HG03280 (cell line): ENCODE results near the gene MTCH1.

Source experiments
- ATAC-seq: cut with Tn5 transposase; IDR thresholded peaks from one replicate; pipeline ENCODE4 v1.9.1; 2021; ENCODE audit warnings: mild to moderate bottlenecking, moderate library complexity; ENCODE audit not compliant: unreplicated experiment

Gene MTCH1

DNA sequence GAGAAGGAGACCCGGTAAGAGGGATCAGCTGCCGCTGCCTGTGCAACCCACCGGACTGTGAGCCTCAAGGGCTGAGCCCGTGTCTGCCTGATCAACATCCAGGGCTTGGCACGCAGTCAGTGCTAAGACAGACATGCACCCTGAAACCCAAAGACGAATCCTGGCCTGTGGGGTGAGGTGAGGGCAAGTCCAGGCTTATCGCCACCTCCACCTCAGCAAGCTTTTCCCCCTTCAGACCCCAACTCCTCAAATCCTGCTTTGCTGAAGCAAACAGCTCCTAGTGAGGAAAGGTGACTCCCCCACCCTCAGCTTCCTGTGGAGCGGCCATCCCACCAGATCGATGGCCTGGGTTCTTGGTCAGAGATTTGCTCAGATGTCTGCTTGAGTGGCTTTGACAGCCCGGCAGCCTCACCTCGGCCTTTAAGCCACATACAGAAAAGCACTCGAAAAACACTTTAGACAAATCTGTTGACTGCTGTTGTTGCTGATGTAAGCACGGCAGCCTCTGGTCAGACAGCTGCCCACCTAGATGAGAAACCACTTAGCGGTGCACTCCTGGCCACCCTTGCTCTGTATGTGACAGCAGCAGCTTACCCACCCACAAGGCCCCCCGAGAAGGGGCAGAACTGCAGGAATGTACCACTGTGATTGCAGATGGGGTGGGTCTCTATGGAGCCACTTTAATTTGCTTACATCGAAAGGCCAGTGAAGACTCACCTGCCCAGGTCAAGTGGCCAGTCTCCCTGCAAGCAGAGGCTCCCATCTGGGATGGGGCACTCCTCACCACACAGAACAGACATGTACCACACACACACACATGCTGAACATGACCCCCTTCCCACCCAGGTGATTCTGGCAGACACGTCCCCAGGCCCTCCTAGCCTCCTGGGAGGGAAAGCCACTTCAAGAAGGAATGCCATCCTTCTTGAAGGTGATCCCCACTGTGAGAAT, 14.8 kb downstream of the MTCH1 start:
- ATAC-seq = no peak

DNA sequence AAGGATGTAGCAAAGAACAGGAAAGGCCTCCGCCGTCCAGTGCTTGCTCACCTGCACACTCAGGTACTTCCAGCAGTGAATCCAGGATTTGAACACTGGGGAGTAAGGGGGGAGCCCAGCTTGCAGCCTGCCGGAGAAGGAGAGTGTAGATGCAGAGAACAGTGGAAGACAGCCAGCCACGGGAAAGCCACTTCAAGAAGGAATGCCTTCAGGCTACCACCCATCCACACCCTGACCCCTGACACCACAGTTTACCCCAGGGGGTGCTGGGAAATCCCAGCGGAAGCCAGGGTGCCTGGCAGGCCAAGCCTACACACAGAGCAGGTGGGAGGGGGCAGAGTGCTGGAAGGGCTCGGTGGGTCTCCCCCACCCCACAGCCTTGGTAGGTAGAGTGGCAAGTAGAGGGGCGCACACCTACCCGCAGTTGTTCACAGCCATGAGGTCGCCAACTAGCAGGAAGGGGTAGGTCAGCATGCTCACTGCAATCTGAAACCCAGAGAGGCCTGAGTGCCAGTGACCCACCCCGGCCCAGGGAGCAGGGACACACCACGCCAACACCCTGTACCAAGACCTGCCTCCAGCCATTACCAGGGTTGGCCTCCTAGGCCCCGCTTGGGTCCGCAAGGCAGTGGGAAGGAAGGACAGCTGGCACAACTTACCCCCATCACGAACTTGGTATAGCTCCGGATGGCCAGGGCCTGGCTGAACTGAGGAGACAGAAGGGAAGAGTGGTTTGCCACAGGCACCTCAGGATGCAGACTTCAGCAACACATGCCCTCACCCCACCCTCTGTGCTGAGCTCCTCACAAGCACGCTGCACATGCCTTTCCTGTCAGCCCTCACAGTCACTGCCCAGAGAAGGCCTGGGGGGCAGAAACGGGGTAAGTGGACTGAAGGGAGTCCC, 15.8 kb downstream of the MTCH1 start:
- no peak for ATAC-seq

DNA sequence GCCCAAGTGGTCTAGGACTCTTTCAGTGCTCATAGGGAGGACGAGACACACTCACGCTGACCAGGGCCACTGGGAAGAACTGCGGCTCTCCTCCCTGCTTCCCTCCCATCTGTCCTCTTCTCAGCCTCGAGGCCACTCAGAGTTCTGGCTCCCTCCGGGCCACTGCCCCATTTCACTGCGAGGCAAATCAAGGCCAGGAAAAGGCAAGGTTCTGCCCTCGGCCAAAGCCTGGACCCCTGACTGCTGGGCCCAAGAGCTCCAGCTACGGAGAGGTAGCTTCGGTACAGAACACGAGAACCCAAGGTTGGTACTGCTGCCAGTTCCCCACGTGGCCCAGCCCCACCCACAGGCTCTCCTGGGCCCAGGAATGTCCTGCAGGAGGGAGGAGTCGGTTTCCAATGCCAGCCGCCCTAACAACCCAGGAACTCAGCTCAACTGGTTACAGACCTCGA, 16.7 kb downstream of the MTCH1 start:
- no peak for ATAC-seq

DNA sequence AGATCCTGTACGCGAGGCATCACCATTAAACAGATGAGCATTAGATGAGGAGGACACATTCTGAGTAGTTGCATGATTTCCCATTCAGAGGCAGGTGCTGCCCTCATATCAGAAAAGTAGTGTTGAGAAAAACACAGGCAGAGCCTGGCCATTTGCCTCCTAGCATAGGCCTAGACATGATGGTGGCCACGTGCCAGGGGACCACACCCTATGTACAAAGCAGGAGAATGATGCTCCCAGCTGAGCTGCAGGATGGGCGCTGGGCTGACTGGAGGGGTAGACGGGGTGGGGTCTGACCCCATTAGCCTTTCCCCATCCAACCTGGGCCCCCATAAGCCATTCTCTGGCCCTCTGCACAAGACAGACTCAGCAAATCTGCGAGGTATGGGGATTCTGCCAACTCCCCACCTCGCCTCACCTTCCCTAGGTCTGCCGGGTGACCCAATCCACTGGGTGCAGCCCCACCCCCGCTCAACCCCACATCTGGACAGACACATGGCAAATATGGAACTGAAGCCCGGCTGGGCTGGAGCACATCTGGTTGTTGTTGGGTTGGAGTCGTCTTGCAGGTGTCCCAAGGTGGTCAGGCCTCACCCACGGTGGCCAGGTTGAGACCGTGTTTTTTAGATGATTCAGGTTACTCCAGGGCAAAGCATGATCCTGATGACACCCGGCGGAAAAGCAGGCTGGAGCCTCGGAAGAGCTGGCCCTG, 17.6 kb downstream of the MTCH1 start:
- ATAC-seq = no peak

DNA sequence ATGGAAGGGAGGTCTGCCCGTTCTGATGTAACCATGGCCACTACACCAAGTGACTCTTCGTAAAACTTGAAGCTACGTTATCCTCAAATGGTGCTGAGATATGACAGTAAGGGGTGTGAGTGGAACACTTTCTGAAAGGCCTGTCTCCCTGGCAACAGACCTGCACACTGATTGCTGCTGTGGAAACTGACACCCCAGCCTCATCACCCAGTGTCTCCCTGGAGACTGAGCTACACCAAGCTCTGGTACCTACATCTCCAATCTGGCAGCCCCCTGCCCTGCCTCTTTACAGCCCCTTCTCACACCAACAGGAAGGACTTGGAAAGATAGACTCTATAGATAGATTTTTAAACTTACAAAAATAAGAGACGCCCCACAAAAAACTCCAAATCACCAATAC, 18.2 kb downstream of the MTCH1 start:
- no peak for ATAC-seq

DNA sequence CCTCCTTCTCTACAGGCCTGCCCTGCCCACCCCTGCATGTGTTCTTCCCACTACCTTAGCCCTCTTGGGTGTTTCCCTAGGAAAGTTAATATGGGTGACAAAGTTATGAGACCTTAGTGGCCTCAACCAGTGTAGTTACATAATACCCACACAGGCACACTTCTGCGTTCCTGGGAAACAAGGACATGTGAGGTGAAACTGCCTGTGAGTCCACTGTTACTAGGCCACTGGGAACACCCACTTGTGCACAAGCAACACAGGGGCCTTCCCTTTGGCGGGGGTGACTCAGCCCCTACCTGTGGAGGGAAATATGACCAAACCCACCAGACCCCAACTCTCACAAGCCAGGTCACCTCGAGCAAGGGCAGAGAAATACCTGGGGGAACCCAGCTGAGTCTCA, 18.7 kb downstream of the MTCH1 start:
- no peak for ATAC-seq

DNA sequence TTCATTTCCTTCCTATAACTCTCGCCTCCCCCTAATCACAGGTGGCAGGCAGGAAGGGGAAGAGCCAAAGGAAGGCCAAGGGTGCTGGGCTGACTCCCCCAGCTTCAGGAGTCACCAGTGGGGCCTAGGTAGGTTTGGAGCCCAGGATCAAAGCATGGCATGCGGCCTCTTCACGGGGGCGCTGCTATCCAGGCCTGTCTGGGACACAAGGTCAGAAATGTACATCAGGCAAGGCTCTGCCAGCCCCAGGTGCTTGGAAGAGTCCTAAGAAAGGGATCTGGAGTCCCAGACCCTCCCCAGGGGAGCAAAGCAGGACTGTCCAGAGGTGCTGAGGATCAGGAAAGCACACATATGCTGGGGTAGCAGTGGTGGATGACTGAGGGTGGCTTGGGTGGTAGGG, 21.1 kb downstream of the MTCH1 start:
- ATAC-seq = no peak

DNA sequence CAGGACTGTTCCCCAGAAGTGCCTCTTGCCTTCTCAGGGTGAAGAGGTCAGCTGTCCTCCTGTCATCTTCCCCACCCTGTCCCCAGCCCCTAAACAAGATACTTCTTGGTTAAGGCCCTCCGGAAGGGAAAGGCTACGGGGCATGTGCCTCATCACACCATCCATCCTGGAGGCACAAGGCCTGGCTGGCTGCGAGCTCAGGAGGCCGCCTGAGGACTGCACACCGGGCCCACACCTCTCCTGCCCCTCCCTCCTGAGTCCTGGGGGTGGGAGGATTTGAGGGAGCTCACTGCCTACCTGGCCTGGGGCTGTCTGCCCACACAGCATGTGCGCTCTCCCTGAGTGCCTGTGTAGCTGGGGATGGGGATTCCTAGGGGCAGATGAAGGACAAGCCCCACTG, 21.6 kb downstream of the MTCH1 start:
- ATAC-seq = no peak

DNA sequence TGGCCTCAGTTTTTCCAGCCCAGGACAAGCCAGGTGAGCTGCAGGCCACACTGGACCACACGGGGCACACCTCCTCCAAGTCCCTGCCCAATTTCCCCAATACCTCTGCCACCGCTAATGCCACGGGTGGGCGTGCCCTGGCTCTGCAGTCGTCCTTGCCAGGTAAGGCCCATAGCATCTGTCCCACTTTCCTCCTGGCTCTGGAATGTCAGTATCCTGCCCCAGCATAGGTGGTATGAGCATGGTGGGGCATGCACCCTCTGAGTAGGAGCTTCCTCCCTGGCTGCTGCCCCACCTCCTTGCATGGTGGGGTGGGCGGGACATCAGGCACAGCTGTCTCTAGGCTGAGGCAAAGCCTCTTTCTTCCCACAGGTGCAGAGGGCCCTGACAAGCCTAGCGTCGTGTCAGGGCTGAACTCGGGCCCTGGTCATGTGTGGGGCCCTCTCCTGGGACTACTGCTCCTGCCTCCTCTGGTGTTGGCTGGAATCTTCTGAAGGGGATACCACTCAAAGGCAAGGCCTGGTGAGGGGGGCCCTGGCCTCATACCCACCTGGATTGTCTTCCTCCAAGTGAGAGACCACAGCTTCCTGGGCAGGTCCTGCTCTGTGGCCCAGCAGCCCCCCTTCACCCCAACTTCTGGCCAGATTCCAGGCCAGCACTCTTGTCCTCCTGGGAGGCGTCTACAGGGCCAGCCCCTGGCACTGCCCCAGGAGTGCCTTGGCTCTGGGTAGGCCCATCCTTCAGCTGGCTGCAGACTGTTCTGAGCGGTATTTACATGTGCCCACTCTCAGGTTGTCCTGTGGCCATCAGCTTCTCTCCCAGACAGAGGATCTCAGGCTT, 22.3 kb downstream of the MTCH1 start:
- ATAC-seq = no peak

DNA sequence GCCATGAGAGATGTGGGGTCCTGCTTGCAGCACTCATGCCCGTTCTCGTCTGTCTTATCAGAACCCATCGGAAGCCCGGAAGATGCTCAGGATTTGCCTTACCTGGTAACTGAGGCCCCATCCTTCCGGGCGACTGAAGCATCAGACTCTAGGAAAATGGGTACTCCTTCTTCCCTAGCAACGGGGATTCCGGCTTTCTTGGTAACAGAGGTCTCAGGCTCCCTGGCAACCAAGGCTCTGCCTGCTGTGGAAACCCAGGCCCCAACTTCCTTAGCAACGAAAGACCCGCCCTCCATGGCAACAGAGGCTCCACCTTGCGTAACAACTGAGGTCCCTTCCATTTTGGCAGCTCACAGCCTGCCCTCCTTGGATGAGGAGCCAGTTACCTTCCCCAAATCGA, 23.1 kb downstream of the MTCH1 start:
- ATAC-seq = no peak

DNA sequence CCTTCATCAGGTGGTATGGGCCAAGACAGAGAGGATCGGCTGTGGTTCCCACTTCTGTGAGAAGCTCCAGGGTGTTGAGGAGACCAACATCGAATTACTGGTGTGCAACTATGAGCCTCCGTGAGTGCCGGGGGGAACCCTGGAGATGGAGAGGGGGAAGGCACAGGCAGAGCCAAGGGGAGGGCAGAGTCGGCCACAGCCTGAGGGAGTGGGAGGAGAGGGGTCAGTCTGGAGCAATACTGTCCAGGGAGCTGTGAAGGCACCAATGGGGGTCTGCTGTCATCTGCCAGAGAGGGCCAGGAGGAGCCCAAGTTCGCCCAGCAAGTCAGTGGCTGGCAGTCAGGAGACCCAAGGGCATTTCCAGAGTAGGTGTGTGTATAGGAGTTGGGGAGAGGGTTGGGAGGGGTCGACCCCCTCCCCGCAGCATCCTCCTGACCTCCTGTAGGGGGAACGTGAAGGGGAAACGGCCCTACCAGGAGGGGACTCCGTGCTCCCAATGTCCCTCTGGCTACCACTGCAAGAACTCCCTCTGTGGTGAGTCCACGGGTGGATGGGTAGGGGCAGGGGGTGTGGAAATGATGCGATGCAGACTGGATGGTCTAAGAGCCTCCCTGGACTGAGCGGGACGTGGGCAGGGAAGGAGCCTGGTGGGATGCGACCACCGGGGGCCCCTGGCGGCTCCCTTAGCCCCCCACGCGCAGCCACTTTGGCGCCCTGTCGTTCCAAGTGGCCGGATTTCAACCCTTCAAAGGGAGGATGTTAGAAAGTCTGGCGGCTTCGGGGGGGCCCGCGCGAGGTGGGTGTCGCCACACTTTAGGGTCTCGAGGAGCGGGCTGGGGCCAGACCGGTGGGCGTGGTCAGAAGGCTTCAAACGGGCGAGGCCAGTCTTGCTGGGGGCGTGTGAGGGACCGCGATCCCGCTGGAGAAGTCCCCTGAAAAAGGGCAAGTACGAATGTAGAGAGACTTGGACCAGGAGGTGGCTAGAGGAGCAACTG, 24.3 kb downstream of the MTCH1 start:
- ATAC-seq = no peak

DNA sequence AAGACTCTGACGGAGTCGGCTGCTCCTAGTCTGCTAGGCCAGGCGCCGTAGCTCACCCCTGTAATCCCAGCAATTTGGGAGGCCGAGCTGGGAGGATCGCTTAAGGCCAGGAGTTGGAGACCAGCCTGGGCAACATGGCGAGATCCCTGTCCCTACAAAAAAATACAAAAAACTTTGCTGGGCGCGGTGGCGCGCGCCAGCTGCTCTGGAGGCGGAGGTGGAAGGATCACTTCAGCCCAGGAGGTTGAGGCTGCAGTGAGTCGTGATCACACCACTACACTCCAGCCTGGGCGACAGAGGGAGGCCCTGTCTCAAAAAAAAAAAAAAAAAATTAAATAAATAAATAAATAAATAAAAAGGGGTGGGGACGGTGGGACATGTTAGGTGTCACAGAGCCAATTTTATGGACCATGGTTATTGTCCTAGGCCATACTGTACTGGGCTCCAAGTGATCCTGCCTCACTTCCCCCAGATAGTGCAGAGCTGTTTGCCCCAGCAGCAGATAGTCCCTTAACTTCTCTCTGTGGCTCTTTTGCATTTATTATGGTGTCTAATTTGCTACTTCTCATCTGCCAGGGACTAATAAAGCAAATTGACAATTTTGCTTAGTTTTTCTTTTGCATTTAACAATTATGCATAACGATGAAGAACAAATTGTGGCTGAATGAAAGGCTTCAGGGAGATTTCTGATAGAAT, 26.3 kb downstream of the MTCH1 start:
- no peak for ATAC-seq

DNA sequence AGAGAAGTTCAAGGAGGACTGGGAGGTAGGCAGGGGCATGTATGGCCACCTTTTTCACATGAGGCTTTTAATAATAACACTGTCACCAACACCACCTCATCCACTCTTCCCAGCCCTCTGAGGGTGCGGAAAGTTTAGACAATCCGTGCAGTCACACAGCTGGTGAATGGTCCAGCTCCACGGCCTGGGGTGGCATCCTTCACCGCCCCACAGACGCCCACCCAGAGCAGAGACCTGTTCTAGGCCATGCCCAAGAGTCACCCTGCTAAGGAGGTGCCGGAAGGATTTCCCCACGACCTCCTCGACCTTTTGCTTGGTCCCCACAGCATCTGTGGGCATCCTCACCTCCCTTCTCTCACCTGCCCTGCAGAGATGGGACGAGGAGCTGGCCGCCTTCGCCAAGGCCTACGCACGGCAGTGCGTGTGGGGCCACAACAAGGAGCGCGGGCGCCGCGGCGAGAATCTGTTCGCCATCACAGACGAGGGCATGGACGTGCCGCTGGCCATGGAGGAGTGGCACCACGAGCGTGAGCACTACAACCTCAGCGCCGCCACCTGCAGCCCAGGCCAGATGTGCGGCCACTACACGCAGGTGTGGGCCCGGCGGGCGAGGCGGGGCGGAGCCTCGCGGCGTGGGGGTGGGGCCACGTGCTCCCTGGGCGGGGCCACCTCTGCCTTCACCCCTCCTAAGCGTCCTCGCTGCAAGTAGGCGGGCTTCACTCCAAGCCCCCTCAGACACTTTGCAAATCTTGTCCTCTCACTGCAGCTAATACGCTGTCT, 27.0 kb downstream of the MTCH1 start:
- ATAC-seq = no peak

DNA sequence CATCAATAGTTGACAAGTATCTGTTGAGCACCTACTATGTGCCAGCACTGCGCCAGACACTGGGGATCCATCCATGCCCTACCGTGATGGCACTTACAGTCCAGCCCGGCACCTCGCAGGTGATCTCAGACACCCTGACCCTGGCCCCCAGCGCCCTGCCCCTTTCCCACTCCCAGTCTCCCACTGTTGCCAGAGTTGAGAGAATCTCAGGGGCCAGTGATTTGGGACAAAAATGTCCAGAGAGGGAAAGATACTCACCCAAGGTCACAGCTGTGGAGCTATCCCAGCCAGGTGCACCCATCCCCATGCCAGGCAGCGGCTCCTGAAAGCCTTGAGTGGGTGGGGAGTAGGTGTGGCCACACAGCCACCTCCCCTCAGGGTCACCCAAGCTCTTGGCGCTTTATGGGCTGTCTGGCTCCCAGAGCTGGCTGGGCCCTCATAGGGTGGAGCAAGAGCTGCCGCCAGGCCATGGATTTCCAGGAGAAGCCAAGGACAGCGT, 28.2 kb downstream of the MTCH1 start:
- no peak for ATAC-seq

DNA sequence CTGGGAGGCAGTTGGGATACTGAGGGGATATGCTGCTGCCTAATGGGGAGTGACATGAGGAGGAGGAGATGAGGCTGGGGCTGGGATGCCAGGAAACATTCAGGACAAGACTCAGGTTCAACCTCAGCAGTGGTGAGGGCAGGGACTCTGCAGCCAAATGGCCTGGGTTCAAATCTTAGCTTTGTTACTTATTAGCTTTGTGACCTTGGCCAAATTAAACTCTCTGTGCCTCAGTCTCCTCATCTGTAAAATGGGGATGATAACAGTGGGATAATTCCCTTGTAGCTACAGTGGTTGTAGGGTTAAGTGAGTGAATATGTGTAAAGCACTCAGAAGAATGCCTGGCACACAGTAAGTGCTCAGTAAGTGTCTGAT, 29.6 kb downstream of the MTCH1 start:
- no peak for ATAC-seq

DNA sequence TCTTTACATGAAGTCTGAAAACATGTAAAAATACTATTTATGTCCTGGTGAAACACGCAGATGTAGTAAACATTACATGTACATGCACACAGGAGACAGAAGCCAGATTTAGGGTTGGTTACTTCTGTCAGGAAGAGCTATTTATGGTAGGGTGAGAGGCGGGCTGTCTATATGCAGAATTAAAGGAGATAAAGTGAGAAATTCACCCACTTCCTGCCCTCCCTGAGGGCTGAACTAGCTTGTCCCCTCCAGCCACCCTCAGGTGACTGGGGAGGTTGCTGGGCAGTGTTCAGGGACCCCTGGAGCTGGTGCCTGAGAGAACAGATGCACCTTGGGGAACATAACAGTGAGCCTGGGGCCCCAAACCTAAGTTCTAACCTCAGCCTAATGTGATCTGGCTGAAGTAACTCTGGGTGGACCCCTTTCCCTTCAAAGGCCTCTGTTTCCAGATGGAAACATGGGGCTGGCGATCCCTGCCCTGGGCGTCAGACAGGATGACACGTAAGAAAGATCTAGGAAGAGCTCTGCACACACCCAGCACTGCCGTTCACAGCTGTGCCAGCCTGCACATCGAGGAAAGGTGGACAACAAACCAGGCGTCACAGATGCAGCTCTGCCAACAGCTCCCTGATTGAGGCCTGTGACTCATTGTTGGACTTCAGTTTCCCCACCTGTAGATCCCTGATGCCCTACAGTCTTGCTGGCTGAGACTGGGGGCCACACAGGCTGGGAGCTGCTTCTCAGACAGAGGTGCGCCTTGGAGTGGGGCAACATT, 30.1 kb downstream of the MTCH1 start:
- ATAC-seq = no peak

DNA sequence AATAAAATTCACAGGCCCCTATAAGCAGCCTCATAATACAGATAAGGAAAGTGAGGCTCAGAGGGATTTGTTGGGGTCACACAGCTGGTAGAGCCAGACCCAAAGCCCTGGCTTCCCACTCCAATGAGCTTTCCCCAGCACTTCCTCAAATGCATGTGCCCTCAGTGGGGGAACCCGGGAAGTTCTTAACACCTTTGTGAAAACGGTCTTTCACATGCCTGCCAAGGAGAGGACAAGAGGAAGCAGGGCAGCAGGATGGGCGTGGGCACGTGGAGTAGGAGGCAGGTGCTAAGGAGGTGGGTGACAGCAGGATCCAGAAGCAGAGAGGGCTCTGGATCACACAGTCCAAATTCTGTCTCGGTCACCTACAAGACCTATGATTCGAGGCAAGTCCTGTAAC, 30.9 kb downstream of the MTCH1 start:
- no peak for ATAC-seq
